K562 treated with DMSO at 1 percent for 12 hours (cell line): ENCODE data around the gene PRLR. TPM values are rescaled to one million over a fixed set of nuclear protein-coding genes. Genes with fewer than 3 reads are reported as not detected.

Experiments used
- total RNA-seq: library from RNA; unstranded; fragments of 300-600 nt; gene quantifications from 2 replicates; pipeline ENCODE4 v1.2.3, GENCODE V29; 2022; ENCODE audit not compliant: insufficient read depth

PRLR gene
- total RNA-seq: not detected in 2 replicates

DNA sequence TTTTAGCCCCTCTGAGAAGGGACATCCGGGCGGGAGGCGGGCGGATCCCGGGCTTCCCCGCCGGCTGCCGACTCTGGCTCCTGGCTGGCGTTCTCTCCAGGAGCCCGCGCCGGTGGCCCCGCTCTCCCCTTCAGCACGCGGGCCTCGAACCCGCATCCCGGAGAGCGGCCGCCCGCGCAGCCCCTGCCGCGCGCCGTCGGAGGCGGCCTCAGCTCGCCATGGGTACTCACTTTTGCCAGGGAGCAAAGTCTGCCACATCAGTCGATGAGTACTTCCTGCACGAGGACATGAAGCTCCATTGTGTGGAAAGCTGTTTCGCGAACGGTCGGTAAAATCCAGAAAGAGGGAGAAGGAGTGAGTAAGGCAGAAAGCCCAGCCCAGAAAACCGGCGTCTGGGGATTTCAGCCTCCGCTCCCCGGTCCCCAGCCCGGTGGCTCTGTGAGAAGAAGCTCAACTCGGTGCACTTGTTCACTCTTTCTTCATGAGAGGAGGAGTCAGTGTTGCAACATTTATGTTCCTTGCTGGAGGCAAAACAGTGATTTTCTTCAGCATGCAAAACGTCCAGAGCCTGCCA lies at the start of gene PRLR:
PRLR (minus strand) TSS at position 450 of the 574 bp plus-strand sequence. CDS start 140,867 bp downstream, outside the sequence.

DNA sequence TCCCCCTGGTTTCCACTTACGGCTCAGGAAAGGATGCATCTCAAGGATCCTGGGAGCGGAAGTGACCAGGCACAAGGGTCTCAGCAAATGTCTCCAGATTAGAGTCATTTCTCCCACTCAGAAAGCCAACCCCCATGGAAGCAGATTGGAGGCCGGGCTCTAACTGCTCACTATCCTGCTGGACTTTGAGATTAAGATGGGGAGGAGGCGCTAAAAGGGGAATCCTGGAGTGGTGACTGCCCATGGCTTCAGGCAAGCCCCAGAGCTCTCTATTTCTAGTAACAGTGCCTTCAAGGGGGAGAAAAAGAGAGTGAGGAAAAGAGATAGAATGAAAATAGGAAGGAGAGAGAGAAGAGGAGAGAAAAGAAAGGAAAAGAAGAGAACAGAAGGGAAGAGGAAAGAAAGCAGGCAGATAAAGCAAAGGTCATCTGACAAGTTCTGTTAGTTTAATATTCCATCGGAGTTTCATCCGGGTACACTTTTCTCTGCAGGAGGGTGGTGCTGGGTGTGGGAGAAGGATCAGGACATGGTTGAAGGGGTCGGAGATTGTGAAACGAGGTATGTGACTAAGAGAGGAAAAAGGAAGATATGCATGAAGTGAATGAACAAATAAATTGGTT lies 182.4 kb downstream of the PRLR start, which contains the start of gene AGXT2:
AGXT2 (minus strand) TSS at position 165 of the 620 bp plus-strand sequence; CDS start at position 108, 57 bp downstream.

Other genes starting within 250 kb of the PRLR start
- gene AGXT2, start 182.5 kb downstream of the PRLR start, total RNA-seq: not detected in 2 replicates